ENCODE measurements around the gene ELMO2.
"Not testable (repeated sequence)": the region's sequence is repeated elsewhere in the genome, so short reads cannot be mapped to it uniquely, and the experiment has no call there.

ELMO2 gene

GRCh38 chr20:46402331-46402811, 4.0 kb downstream of the ELMO2 start:
- no peak for DNase-seq

DNA sequence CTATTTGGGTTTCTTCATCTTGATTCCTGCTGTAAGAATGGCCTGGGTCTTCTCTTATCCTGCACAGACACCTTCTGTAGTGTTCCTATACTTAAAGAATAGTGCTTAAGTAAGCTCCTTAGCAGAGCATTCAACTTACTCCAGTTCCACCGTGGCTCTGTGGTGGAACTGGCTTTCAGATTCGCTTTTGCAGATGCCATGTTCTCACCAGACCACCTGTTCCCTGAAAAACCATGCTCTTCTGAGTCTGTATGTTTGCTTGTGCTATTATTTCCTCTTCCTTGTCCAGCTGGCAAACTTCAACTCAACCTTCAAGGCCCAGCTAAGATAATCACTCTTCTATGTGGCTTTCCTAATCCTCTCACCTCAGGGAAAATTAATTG, 4.9 kb downstream of the ELMO2 start:
- DNase-seq: no peak

DNA sequence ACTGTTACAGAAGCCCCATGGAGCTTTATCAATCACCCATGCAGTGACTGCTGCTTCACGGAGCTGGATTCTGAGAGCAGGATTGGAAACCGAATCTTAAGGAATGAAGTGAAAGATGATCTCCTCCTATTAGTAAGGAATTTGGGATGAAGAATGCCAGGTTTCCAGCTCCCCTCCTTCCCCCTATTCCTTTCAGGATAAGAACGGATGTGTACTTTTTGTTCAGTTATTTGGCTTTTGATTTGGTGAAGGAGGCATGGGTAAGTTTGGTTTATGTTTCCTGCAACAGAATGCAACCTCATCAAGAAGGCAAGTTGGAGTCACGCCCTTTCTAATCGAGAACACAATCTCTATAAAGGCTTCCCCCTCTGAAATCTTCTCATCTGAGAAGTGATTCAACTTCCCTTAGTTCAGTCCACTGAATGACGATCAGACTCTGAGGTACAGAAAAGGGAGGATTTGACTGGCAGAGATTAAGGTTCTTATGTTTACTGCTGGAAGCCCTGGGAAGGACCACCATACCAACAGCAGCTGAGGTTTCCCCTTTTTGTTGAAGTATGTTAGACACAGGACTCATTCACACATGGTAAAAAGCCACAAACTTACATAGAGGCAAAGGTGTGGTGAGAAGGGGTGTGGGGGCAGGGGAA, 5.5 kb downstream of the ELMO2 start:
- DNase-seq: peak; percentile 57

DNA sequence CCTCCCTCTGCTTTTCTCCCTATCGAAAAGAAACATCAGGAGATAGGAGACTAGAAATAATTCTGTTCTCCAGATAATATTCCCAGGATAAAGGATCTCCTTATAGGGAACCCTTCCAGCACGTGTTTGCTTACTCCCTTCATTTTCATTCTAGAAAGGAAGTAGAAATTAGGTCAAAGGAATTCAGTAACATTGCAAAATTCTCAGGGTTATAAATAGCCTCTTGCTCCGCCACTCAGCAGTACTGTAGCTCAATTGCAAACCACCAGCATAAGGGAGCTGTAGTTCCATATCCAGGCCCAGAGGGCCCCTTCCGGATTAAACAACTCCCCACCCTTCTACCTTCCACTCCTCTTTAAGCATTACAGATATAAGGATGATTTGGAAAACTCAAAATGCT, 6.2 kb downstream of the ELMO2 start:
- peak; percentile 71 for DNase-seq

GRCh38 chr20:46399401-46399800, 7.0 kb downstream of the ELMO2 start:
- no peak for DNase-seq

DNA sequence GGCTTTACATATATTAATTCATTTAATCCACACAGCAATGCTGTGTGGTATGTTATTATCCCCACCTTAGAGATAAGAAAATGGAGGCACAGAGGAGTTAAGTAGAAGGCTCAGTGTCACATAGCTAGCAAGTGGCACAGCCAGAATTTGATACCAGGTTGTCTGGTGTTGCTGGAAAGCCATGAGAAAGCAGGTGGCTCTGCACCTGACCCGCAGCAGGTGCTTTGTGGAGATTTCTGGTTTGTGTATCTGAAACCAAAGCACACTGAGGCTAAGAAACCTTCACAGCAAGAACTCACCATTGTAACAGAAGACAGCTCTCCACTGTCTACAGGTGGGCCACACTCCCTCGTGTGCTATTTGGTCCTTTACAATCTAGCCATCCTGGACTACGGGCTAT, 7.5 kb downstream of the ELMO2 start:
- no peak for DNase-seq

DNA sequence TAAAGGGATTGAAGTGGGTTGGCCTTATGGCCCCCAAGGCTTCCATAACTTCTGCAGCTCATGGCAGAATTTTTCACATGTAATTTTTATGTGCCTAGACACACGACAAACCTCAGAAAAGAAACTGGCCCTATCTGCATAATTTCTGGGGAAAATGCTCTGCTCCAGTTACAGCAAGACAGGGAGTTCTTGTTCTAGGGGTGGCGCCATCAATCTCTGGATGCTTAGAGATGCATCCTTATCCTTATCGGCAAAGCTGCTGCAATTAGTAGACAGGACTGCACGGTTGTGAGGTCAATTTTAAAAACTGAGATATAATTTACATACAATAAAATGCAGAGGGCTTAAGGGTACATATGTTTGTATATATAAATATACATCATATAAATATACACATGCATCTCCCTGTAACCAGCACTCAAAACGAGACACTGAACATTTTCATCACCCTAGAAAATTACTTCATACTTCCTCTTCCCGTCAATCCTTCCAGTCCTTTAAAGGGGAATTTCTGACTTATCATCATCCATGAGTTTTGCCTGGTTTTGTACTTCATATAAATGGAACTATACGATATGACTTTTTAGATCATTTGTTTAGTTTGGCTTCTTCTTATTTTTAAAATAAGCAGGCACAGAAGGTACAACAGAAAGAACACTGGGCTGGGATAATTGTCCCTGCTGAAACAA, 10.2 kb downstream of the ELMO2 start:
- DNase-seq: no peak

DNA sequence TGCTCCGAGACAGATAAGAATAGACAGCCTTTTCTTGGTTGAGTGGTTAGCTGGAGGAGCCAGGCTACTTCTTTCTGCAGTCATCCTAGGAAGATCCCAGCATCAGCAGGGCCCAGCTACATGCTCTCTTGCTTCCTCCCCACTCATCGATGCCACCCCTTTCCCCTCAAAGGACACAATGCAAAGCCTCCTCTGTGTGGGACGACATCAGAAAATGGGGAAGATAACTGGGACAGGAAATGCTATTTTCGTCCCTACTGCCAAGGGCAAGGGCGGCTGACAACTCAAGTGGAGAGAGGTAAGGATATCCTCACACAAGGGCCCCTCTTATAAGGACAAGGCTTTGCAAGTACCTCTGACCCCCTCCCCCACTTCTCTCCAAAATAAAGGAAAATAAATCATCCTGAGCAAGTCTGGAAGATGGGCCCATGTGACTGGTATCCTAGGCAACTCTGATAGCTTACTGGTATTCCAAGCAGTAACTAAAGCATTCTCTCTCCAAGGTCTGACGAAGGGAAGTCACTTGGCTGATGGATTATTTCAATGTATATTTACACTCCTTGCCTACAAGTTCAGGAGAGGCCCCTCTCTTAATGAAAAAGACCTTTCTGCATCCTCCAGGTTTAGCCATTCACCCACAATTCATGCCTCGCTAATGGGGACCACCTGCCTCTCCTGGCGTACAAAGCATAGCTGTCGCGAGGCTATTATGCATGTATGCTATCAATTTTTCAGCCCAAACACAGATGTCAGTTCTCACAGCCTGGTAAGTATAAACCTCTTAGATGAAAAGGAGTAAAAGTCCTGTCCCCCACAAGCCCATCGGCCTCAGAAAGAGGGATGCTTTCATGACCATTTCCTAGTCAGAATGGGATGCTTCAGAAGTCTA, 11.3 kb downstream of the ELMO2 start:
- DNase-seq: no peak

DNA sequence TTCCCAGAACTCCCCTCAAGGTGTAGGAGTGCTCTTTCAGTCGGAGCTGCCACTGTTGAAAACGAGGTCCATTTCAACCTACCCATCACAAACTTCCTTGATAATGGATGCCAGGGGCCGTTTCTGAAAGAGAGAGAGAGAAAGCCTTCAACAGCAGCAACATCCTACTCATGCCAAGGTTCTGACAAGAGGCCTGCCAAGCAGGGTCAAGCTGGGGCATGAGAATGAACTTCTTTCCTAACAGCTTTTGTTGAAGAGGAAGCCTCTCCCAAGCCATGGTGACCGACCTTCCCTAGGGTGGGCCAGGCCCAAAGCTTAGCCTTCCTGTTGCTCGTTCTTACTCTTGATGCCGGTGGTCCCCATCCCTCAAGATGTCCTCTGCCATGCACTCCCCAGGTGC, 12.4 kb downstream of the ELMO2 start:
- DNase-seq: no peak

- no peak for DNase-seq
Observed at GRCh38 chr20:46388937-46389336, 17.5 kb downstream of the ELMO2 start.

DNA sequence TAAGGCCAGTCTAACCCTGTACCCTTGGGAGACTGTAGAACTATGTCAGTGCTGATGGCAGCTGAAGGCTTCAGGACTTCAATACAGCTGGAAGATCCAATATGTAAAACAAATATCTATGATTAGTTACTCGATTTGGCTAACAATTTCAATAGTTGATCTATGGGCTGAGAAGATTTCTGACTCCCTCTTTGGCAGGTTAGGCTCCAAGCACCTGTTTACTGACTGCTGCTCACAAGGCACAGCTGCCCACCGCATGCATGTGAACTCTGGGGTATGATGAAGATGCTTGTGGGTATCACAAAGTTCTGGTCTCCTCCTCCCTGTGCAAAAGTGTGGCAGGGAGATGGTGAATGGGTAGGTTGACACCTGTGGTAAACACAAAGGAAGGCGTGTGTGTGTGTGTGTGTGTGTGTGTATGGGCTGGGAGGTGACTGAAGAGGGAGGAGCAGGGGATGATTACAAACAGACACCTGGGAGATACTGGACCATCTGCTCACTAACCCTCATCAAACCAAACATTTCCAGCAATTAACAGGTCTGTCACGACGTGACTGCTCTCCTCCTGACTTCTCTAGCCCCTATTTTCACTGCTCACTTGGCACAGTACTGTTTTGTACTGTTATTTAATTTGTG, 18.1 kb downstream of the ELMO2 start:
- DNase-seq: no peak

DNA sequence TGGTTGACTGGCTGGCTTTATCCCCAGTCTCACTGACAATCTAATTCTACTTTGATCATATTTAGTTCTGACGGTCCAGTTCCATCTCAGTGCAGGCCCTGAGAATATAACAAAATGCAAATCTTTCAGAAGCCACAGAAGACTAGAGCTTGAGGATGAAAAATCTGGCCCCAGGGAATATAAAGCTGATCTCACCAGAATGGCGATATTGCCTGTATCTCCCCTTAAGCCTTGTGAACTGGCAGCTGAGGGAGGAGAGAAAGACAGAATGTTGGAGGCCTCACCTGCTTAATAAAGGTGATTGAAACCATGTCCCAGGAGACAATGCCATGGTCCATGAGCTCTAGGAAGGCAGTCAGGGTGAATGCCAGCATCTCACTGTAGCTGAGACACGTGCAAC, 19.4 kb downstream of the ELMO2 start:
- DNase-seq: not testable (repeated sequence)

DNA sequence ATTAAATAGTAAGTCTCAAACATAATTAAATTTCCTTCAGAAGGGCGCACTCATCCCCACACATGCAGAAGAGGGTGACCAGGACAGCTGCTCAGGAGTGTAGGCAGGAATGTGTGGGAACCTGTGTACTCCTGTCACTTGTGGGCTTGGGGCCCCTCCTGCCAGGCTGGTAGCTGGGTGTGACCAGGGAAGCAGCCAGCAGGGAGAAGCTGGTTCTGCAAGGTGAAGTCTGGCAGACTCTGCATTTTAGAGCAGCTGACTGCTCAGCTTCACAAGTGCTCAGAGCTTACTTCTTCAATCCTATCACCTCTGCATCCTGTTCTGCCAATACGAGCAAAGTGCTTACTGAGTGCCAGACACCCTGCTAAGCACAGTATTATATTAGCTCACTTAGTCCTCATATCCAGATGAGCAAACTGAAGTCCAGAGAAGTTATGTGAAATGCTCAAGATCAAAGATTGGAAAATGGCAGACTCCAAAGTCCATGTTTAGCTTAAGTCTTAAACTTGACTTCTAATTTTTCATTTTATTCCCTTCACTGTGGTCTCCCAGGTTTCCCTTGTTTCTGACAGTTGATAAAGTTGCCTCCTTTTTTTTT, 27.9 kb downstream of the ELMO2 start:
- DNase-seq: no peak

GRCh38 chr20:46377518-46377917, 28.9 kb downstream of the ELMO2 start:
- no peak for DNase-seq

DNA sequence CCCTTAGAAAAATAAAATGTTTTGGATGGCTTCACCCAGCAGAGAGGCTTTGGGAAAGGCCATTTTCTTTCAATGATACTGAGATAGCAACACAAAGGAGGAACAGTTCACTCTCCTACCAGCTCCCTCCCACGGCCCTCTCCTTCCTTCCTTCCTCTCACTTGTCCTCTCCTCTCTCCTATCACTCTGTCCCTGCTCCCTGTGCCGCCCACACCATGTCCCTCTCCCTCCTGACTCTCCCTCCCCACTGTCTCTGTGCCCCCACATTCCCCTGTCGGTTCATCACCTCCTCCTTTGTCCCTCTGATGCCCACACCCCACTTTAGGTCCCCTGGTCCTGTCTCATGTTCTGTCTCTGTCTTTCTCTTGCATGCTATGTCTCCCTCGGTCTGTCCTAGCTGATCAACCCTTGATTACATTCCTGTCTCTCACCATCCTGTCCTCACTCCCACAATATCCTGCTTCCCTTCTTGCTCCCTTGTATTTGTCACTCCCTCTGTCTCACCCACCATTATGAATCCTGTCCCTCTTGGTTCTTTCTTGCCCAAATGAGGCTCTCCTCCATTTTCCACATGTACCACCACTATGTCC, 30.1 kb downstream of the ELMO2 start:
- no peak for DNase-seq

DNA sequence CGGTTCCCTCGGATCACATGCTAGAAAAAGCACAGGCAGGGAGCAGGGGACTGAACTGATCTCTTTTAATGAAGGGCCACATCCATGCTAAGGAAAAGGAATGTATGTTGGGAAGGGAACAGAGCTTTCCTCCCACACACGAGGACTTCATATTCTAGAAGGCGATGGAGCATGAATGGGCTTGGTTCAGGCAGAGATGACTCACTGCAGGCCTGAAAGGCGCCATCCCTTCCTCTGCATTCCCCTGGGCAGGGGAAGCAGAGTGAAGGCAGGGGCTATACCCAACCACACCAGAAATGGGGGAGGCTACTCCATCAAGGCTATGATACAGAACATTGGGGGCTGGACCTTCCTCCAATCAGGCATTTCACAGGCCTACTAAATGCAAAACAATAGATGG, 30.6 kb downstream of the ELMO2 start:
- no peak for DNase-seq

GRCh38 chr20:46374383-46374782, 32.0 kb downstream of the ELMO2 start:
- no peak for DNase-seq

DNA sequence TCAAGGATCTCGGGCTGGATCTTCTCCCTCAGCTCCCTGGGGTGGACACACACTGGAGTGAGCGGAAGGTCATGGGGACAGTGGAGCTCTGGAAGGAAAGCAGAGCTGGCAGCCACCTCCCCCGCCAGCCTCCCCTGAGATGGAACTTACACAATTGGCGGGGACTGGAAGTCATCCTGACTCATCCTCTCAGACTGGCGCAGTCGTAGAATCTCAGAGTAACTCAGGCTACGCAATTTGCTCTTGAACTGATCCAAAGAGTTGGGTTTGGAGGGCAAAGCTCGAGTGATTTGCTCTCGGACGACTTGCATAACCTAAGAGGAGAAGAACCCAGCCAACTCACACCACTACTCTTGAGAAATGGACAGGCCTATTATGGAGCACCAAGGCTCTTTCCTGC, 34.8 kb downstream of the ELMO2 start:
- no peak for DNase-seq

DNA sequence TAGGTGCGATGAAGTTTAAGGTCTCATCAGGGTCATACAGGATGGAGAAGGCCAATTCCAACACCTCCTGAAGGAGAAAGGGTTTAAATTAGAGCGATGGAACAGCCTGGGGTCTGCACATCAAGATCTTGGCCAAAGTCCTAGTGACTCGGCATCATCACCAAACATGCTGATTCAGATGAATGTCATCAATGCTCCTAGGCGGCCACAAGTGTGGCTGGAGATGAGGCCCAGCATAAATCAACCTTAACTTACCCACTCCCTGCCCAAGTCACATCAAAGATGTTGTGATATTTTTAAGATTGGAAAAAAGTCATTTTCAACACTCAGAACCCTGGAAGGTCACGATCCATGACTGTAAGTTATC, 37.5 kb downstream of the ELMO2 start:
- no peak for DNase-seq

- DNase-seq: no peak
Observed at GRCh38 chr20:46367967-46368901, 38.2 kb downstream of the ELMO2 start.

- no peak for DNase-seq
Observed at GRCh38 chr20:46367234-46367633, 39.2 kb downstream of the ELMO2 start.

Measured in GF-D8 (cell line).